Chondrocyte (in vitro differentiated cells): ENCODE results near the gene IRF2. TPM values are rescaled to one million over a fixed set of nuclear protein-coding genes. Genes with fewer than 3 reads are reported as not detected.
A peak's percentile ranks its signal among the peaks of the same experiment; 100 is the strongest.

Experiments used
- DNase-seq: peaks from one replicate; pipeline ENCODE4 v3.0.0; 2021; ENCODE audit warnings: mixed read lengths, low spot score
- H3K27ac Mint-ChIP-seq: one replicate; pipeline ENCODE4 v1.8.0; 2021; ENCODE audit warnings: mild to moderate bottlenecking, moderate library complexity, mixed read lengths; ENCODE audit not compliant: unreplicated experiment
- H3K27me3 Mint-ChIP-seq: 2 replicates; pipeline ENCODE4 v1.8.0; 2021; ENCODE audit warnings: low read depth, mixed read lengths
- H3K36me3 Mint-ChIP-seq: 2 replicates; pipeline ENCODE4 v1.8.0; 2021; ENCODE audit warnings: low read depth, mixed read lengths
- H3K4me1 Mint-ChIP-seq: 2 replicates; pipeline ENCODE4 v1.8.0; 2021; ENCODE audit warnings: low read depth, mild to moderate bottlenecking, mixed read lengths
- H3K4me3 Mint-ChIP-seq: one replicate; pipeline ENCODE4 v1.8.0; 2021; ENCODE audit warnings: mild to moderate bottlenecking, moderate library complexity, mixed read lengths; ENCODE audit not compliant: unreplicated experiment
- H3K9me3 Mint-ChIP-seq: 2 replicates; pipeline ENCODE4 v1.8.0; 2021; ENCODE audit warnings: low read depth, mixed read lengths
- CTCF ChIP-seq: fragments of 200-600 bp; sonication (generic); IDR thresholded peaks from 2 replicates; pipeline ENCODE4 v1.5.0; 2021; ENCODE audit warnings: antibody characterized with exemption, mild to moderate bottlenecking, moderate library complexity
- total RNA-seq: library from RNA; stranded (reverse); gene quantifications from 3 replicates; pipeline ENCODE4 v1.2.1, GENCODE V29; 2021

The IRF2 gene
- total RNA-seq, 1 donor from 2014 or later = 13.2 TPM

- DNase-seq = no peak
- H3K9me3 Mint-ChIP-seq = no peaks in the 10 kb centered on the region
- no peak for TF ChIP-seq CTCF
- H3K27me3 Mint-ChIP-seq = no peaks in the 10 kb centered on the region
- H3K27ac Mint-ChIP-seq = no peak overlapping the region
- peaks cover 63% of the 10 kb centered on the region for H3K4me1 Mint-ChIP-seq
- peaks cover 1% of the 10 kb centered on the region for H3K36me3 Mint-ChIP-seq
- H3K4me3 Mint-ChIP-seq = no peak overlapping the region
Observed at GRCh38 chr4:184444953-184445309, 29.4 kb downstream of the IRF2 start.

GRCh38 chr4:184444215-184444952 is 30.0 kb downstream of the IRF2 start:
- Mint-ChIP-seq H3K27ac (no peak overlapping the region), H3K4me1 (peaks cover 57% of the 10 kb centered on the region), H3K4me3 (no peak overlapping the region), H3K9me3 (no peaks in the 10 kb centered on the region), H3K36me3 (peaks cover 1% of the 10 kb centered on the region), H3K27me3 (no peaks in the 10 kb centered on the region)
- no peak for DNase-seq
- no peak for TF ChIP-seq CTCF

- H3K36me3 Mint-ChIP-seq = peaks cover 1% of the 10 kb centered on the region
Observed at GRCh38 chr4:184443318-184443717, 31.0 kb downstream of the IRF2 start.

GRCh38 chr4:184442314-184442635 is 32.1 kb downstream of the IRF2 start:
- Mint-ChIP-seq H3K36me3 (peaks cover 1% of the 10 kb centered on the region), H3K4me1 (peaks cover 44% of the 10 kb centered on the region), H3K27ac (peak overlapping the region; percentile 75), H3K9me3 (no peaks in the 10 kb centered on the region), H3K27me3 (no peaks in the 10 kb centered on the region), H3K4me3 (no peak overlapping the region)
- no peak for TF ChIP-seq CTCF
- no peak for DNase-seq

More at GRCh38 chr4:184443318-184443717, 31.0 kb downstream of the IRF2 start:
- Mint-ChIP-seq H3K9me3 (no peaks in the 10 kb centered on the region), H3K4me3 (no peak overlapping the region), H3K27ac (no peak overlapping the region), H3K4me1 (peaks cover 49% of the 10 kb centered on the region), H3K27me3 (no peaks in the 10 kb centered on the region)
- no peak for DNase-seq
- TF ChIP-seq CTCF = no peak

GRCh38 chr4:184441461-184442313 is 32.7 kb downstream of the IRF2 start:
- H3K4me3 Mint-ChIP-seq = no peak overlapping the region
- H3K36me3 Mint-ChIP-seq = peaks cover 1% of the 10 kb centered on the region
- no peaks in the 10 kb centered on the region for H3K27me3 Mint-ChIP-seq
- peaks cover 42% of the 10 kb centered on the region for H3K4me1 Mint-ChIP-seq
- H3K27ac Mint-ChIP-seq = peak overlapping the region; percentile 75
- DNase-seq = no peak
- TF ChIP-seq CTCF = no peak
- H3K9me3 Mint-ChIP-seq = no peaks in the 10 kb centered on the region
